ENCODE results near the gene ACTL7B.
"Not testable (repeated sequence)": the region's sequence is repeated elsewhere in the genome, so short reads cannot be mapped to it uniquely, and the experiment has no call there.

The ACTL7B gene

DNA sequence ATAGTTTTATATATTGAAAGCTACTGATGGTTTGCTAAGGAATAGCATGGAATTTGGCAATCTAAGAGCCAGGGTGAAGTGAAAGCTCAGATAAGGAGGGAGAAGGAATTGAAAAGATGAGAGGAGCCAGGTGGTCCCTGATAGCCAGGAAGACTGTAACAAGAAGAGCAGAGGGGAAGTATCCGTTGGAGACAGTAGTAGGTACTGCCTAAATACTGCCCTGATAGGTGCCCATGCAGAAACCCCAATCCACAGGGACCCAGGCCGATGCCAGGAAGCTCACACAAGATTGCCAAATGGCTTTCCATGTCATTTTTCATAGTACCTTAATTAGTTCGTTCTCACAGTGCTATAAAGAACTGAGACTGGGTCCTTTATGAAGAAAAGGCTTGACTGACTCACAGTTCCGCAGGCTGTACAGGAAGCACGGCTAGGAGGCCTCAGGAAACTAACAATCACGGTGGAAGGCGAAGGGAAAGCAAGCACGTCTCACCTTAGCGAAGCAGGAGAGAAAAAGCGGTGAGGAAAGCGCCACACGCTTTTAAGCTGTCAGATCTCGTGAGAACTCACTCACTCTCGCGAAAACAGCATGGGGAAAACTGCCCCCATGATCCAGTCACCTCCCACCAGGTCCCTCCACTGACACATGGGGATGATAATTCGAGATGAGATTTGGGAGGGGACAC, 13.0 kb downstream of the ACTL7B start:
- DNase-seq, result no peak

- not testable (repeated sequence) for DNase-seq
These were observed 16.2 kb downstream of the ACTL7B start for GRCh38 chr9:108839561-108839960.

DNA sequence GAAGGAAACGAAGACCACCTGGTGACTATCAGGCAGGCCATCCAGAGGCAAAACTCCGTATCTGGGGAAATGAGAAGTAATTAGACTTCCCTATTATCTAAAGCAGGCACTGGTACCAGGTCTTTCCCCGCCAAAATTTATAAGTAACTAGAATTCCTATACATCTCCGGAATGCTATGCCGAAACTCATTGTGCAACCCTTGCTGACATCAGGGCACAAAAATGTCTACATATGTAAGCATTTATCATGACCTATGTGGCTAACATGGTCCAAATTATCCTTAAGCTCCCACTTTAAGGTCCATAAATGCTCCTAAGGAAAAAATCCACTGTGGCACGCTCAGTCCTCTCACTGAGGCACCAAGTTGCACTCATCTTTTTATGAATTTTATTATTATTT, 17.8 kb downstream of the ACTL7B start:
- DNase-seq, result no peak

- no peak for DNase-seq
These were observed 18.3 kb downstream of the ACTL7B start for GRCh38 chr9:108837530-108837929.

DNA sequence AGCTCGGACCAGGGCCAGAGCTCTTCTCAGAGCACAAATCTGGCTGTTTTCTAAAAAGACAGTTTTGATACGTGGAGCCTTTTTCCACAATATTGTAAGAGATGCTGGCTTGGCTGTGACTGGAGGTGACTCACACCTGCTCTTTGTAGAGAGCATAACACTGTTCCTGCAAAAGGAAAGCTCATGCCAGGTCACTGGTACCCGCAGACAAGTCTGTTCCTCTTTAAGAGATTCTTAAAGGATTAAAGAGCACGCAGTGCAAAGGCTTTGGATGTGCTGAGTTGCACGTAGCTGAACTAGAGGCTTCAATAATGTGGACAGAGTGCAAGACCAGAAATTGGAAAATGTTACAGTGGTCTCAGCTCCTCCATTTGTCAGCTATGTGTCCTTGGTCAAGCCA, 19.0 kb downstream of the ACTL7B start:
- peak; percentile 48 for DNase-seq

GRCh38 chr9:108836319-108836718, 19.5 kb downstream of the ACTL7B start:
- peak; percentile 70 for DNase-seq

DNA sequence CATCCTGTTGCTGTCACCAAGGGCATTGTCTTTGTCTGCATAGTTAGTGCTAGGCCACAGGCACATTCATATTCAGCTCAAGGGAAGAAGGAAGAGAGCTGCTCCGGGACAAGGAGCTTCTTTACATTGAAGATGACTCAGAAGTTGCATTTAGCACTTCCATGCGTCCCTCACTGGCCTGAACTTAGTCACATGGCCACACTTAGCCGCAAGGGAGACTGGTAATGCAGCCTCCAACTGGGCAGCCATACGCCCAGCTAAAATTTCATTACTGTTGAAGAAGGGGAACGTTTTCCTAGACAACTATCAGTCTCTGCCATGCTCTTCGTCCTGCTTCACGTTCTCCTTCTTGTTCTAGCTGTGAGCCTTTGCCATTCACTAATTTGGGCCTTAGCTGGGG, 20.0 kb downstream of the ACTL7B start:
- no peak for DNase-seq

DNA sequence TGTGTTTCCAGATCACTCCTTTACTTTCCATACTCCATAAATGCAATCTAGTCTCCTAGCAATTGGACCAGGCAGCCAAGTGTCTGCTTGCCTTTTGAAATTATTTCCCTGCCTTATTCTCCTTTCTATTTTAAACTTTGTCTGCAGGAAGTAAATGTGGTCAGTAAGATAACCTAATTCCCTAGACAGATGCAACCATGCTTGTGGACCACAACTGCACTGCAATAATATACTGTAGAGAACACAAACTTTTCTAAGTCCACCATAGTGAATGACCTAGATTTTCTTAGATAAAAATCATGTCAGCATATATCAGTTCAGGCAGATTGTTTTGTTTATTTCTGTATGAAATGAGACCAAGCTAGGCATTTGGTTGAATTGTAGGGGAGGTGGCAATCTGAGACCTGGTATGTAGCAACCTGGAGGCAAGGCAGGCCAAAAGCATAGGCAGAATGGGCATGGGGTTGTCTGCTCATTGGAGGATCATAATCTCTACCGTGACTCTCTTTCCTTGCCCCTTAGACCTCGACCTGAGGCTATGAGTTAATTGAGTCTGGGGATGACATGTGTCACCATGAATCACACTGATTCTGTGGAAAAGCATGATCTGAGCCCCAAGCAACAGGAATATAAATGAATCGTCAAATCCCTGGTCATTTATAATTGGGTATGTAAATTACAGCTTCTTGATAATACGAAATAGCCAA, 20.7 kb downstream of the ACTL7B start:
- no peak for DNase-seq

DNA sequence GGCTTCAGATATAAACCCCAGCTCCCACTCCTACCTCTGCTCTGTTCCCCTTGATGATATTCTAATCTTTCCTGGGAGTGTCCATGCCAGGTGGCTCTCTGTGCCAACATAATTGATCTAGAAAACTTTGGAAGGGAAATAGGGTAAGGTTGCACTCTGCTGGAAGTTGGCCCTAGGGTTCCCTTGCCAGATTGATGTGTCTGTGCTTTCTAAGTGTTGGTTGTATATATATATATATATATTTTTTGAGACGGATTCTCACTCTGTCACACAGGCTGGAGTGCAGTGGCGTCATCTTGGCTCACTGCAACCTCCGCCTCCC, 23.6 kb downstream of the ACTL7B start:
- no peak for DNase-seq

DNA sequence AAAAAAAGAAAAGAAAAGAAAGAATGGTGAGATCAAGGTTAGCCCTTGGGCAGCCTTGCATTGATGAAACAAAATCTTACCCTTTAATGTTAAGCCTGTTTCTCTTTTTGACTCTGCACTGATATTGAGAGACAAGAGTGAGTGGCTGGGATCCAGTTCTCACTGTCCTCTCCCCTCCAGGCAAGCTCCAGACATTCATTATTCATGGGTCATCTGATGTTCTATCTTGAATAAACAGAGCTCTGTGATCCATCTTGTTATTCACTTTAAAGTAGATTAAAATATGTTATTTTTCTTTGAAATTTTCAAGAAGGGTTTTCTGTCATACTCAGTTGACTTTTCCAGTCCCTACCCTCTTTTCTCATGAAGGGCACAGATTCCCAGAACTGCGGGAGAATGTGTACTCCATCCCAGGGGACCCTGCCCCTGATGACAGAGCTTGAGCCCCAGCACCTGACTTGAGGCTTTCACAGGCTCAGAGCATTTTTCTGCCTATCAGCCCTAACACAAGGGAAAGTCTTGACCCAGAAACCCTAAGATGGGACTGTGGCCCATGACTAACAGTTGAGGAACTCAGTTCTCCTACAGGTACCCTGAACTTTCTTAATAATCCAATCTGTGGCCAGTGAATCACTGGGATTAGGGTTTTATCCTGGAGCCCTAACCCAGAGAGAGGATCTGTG, 24.1 kb downstream of the ACTL7B start:
- no peak for DNase-seq

DNA sequence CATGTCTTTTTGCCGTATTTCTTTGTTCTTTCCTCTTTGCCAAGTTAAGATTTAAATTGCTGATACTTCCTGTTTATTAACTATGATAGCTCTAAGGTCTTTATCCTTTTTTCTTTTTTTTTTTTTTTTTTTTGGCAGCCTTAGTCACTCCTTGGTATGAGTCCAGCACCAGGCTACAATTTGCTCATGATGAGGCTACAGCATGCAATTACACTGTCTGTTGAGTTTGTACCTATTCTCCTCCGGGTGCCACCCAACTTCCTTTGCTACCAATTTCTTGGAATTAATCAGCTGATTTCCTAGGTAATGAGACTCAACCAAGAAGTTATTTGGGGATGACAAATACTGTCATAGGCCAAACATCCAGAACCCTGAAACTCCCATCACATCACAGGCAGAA, 25.5 kb downstream of the ACTL7B start:
- no peak for DNase-seq

GRCh38 chr9:108823829-108824228, 32.0 kb downstream of the ACTL7B start:
- no peak for DNase-seq

DNA sequence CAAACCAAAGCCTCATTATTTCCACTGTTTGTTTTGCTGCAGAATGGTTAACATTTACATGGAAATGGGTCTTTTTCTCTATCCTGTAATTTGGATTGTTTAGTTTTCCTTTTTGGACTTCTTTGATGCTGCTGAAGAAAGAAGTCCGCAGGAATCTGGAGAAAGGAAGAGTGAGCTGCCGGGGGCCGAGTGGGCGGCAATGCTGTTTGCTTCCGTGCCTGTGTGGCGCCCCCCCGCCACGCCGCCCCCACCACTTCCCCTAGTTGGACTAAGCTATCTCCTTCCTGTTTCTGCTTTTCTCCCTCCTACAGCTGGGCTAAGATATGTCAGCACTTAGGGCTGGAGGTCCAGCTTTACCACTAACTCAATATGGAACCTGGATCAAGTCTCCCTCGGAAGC, 39.7 kb downstream of the ACTL7B start:
- no peak for DNase-seq

- DNase-seq, result no peak
These were observed 40.6 kb downstream of the ACTL7B start for GRCh38 chr9:108815156-108815555.

DNA sequence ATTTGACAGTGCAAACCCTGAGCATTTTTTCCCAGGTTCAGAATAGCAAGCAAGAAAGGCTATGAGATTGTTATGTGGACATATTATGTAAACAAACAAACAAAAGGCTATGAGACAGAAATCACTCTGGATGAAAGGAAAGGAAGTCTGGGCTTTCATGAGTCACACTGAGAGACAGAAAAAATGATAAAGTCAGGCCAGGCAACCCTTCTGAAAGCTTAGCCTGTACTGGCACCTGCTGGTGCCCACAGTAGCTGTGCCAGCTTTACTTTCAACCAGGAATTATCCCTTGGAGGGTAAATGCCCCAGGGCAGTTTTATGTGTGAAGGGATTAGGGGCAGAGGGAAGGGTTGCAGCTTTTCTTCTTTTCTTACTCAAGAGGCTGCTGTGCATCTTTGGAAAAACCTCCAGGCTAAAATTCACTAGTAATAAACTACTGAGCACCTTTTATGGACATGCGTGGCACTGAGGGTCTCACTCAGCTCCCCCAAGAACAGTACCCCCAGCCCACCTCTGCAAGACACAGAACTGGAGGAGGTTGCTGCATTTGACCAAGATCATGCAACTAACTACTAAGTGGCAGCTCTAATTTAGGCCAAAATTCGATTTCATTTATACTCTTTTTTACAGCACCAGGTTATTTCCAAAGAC, 41.7 kb downstream of the ACTL7B start:
- DNase-seq, result no peak

GRCh38 chr9:108812396-108813025, 43.3 kb downstream of the ACTL7B start:
- no peak for DNase-seq

- DNase-seq, result peak; percentile 13
These were observed 43.8 kb downstream of the ACTL7B start for GRCh38 chr9:108811944-108812343.

DNA sequence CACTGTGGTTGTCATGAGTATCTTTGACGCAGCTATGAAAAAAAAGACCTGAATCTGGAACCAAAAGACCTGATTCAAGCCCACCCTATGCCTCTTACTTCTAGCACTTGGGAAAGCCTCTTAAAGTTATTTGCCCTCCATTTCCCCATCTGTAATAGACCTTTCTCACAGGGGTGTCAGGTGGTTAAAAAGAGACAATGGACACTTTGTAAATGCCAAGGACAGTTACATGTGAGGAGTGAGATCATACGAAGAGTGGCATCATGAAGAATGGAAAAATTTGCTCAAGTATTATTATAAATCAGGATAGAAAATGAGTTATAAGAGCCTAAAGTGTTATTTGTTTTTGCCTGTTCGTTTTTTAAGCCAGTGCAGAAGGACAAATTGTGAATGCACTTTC, 46.5 kb downstream of the ACTL7B start:
- DNase-seq, result no peak

All from DMS79 (cell line).